Right lobe of liver (tissue), 6 donors: ENCODE data around the gene SLC9A5. TPM values are rescaled to one million over a fixed set of nuclear protein-coding genes. Genes with fewer than 3 reads are reported as not detected.

ENCODE experiments used
- ATAC-seq, 4 donors: fragments of 200-7000 bp; cut with Tn5 transposase; one replicate each; pipeline ENCODE4 v1.9.1; 2020; ENCODE audit warnings: mild to moderate bottlenecking in 4 of 4, moderate library complexity in 4 of 4
- DNase-seq, 3 donors: peaks; one replicate each; pipeline ENCODE4 v3.0.0-alpha.2; 2020
- H3K27ac ChIP-seq, 3 donors: fragments of 200-600 bp; one replicate each; pipeline ENCODE4 v1.8.0; 2022
- H3K27me3 ChIP-seq, 2 donors: fragments of 200-600 bp; one replicate each; pipeline ENCODE4 v1.8.0; 2022
- H3K36me3 ChIP-seq, 4 donors: fragments of 200-600 bp; sonication (generic) in 1 of 4; one replicate each; pipeline versions ENCODE4 v1.5.1 to v1.8.0; 2017 to 2022; ENCODE audit warnings: control low read depth in 1 of 4
- H3K4me1 ChIP-seq, 4 donors: fragments of 200-600 bp; sonication (generic) in 1 of 4; one replicate each; pipeline versions ENCODE4 v1.5.1 to v1.8.0; 2017 to 2022; ENCODE audit warnings: control low read depth in 1 of 4
- H3K4me3 ChIP-seq, 3 donors: fragments of 200-600 bp; one replicate each; pipeline ENCODE4 v1.8.0; 2022
- H3K9me3 ChIP-seq, 4 donors: fragments of 200-600 bp; sonication (generic) in 1 of 4; one replicate each; pipeline versions ENCODE4 v1.5.1 to v1.8.0; 2017 to 2022; ENCODE audit warnings: control low read depth in 1 of 4
- POLR2A ChIP-seq: fragments of 450-650 bp; IDR thresholded peaks from one replicate; pipeline ENCODE4 v1.6.1; 2017; ENCODE audit warnings: antibody characterized with exemption, mild to moderate bottlenecking
- WGBS: methylation state at CpG from one replicate; pipeline ENCODE4 v1.1.6; 2018; ENCODE audit warnings: low coverage, low lambda C conversion rate; ENCODE audit not compliant: insufficient coverage; ENCODE audit errors: missing lambda C conversion rate; 5-methylcytosine and 5-hydroxymethylcytosine counted together
- intact Hi-C, 2 donors: fragments of 100-400 bp; cut with DNase I; formaldehyde crosslinking; loops; one replicate each; pipeline versions ENCODE4 v1.11.2 to v1.14.1; 2022
- total RNA-seq, 6 experiments: library from RNA; depleted of rRNA in 2 of 6; stranded (reverse); fragments of >200 nt in 2 of 6; fragmentation: NEBNext Ultra II Directional in 3 of 6; extraction: Animal tissue kit (Norgen Biotek cat#: 25700) in 3 of 6; gene quantifications; one replicate each; pipeline versions ENCODE4 v1.1.0 to v1.2.4, GENCODE V29; 2016 to 2023
- TF ChIP-seq, protein P1 (sequence below), 4 donors: fragments of 200-600 bp in 3 of 4; fragments of 450-650 bp in 1 of 4; IDR thresholded peaks; one replicate each; pipeline versions ENCODE4 v1.5.1 to v1.8.0; 2016 to 2022; ENCODE audit warnings: antibody characterized with exemption in 4 of 4, mild to moderate bottlenecking in 2 of 4
- donor health status: DM: no; HTN: yes; CAD: no.
- donor health status: DM: no; HTN: no; CAD: no.
- donor health status: DM: no; HTN: no; CAD: no.
- donor health status: DM: no; HTN: yes; CAD: no.
- donor health status: DM: no; HTN: yes; CAD: no.

Gene SLC9A5
- total RNA-seq, 6 experiments from 2014 or later = 0.06 to 0.53 (median 0.15) TPM

DNA sequence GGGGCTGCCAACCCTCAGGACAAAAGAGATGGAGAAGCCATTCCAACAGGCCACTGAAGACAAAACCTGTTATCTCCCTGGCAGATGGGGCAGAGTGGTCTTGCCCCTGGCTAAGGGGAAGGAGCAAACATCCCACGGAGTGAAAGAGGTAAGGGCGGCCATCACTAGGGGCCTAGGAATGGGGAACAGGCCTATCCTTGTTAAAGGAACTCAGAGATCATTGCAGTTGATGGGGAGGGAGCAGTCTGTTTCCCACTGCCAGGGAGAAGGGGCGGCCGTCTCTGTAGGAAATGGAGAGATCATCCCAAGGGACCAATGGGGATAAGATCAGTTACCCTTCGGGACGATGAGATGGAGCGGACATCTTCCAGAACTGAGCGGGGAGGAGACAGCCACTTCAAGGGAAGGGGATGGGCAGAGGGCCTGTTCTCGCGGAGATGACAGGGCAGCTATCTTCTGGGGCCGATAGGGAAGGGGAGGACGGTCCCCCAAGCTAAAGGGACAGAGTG is 22.4 kb upstream of the SLC9A5 start:
- peaks cover 0 to 31% (median 3%) of the 10 kb centered on the region in 4 donors for H3K4me1 ChIP-seq

DNA sequence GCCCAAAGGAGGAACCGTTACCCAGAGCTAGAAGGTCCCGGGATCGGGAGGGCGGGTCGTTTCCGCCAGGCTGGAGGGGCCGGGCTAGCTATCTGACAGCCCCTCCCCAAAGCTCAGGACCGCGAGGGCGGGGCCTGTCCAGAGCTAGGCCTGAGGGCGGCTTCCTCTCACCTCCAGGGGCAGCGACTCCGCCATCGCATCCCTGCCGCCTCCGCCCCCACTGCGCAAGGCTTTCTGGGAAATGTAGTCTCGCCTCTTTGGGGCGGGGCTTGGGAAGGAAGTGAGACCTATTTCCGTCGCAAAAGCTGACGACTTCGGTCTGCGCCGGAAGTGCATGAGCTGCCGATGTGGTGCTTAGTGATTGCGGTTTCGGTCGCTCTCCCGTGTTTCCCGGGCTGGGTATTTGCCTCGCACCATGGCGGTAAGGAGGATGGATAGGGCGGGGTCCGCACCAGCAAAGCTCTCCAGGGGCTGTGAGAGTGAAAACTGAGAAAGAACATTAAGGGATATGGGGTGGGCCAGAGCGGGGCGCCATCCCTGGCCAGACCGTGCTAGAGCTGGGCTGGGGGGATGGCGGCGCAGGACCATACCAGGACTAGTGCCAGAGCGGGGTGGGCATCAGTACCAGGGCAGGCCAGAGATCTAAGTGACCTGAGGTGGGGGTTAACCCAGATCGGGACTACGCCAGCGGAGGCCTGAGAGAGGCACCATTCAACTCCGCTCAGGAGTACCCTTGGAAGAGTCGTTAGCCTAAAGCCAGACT is 21.8 kb upstream of the SLC9A5 start, which contains the start of gene TMEM208:
Gene TMEM208 (plus strand): TSS at position 327 of the 763 bp plus-strand sequence. CDS start 89 bp downstream, at position 416.
- no peaks in the 10 kb centered on the region for H3K27me3 ChIP-seq
- ATAC-seq = peak; percentile 94 to 97 (median 96)
- intact Hi-C loops = no loop called here
- peak; percentile 57 for TF ChIP-seq POLR2A
- TF ChIP-seq, protein P1, sequence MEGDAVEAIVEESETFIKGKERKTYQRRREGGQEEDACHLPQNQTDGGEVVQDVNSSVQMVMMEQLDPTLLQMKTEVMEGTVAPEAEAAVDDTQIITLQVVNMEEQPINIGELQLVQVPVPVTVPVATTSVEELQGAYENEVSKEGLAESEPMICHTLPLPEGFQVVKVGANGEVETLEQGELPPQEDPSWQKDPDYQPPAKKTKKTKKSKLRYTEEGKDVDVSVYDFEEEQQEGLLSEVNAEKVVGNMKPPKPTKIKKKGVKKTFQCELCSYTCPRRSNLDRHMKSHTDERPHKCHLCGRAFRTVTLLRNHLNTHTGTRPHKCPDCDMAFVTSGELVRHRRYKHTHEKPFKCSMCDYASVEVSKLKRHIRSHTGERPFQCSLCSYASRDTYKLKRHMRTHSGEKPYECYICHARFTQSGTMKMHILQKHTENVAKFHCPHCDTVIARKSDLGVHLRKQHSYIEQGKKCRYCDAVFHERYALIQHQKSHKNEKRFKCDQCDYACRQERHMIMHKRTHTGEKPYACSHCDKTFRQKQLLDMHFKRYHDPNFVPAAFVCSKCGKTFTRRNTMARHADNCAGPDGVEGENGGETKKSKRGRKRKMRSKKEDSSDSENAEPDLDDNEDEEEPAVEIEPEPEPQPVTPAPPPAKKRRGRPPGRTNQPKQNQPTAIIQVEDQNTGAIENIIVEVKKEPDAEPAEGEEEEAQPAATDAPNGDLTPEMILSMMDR (IDR thresholded peaks at IDR 0.05) = peak in 2 of 4 donors; percentile 5 to 8
- H3K4me3 ChIP-seq = peak within 1 kb of the TSS; percentile 96 to 100 (median 100)
- DNase-seq = peak; percentile 97 to 98 (median 98)
- H3K4me1 ChIP-seq = peaks cover 0 to 32% (median 3%) of the 10 kb centered on the region in 4 donors
- 0% methylated on average over 20 of the region's 46 CpGs for WGBS
- H3K27ac ChIP-seq = peak within 1 kb of the TSS; percentile 63 to 71 (median 68)
- H3K36me3 ChIP-seq = peaks cover 0 to 30% (median 0%) of the 10 kb centered on the region in 4 donors
- no peaks in the 10 kb centered on the region for H3K9me3 ChIP-seq

More for the DNA sequence above, 22.4 kb upstream of the SLC9A5 start:
- intact Hi-C loops = no loop called here
- 22% methylated on average over 10 of the region's 12 CpGs for WGBS
- DNase-seq (no peak), ATAC-seq (no peak)
- Histone ChIP-seq H3K36me3 (peaks cover 0 to 26% (median 0%) of the 10 kb centered on the region in 4 donors), H3K9me3 (no peaks in the 10 kb centered on the region), H3K27me3 (no peaks in the 10 kb centered on the region), H3K4me3 (peak overlapping the region; percentile 96 to 100 (median 100)), H3K27ac (peak overlapping the region in 2 of 3 donors; percentile 66 to 68)
- no peak for TF ChIP-seq POLR2A
- TF ChIP-seq, protein P1 (IDR thresholded peaks at IDR 0.05) = no peak

DNA sequence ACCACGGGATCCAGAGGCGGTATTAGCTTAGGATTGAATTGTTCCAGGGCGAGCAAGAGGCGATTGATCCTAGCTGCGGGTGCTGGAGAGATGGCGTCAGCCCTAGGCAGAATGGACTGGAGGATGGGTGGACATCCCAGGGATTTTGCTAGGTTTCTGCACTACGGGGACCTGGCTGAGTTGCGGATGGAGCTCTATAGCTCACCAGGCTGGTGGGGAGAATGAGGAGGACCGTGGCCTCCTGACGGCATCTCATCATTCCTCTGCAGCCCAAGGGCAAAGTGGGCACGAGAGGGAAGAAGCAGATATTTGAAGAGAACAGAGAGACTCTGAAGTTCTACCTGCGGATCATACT is 21.2 kb upstream of the SLC9A5 start:
- Histone ChIP-seq H3K36me3 (peaks cover 0 to 30% (median 0%) of the 10 kb centered on the region in 4 donors), H3K27me3 (no peaks in the 10 kb centered on the region), H3K4me1 (peaks cover 0 to 32% (median 3%) of the 10 kb centered on the region in 4 donors), H3K27ac (peak overlapping the region; percentile 63 to 71 (median 68)), H3K4me3 (peak overlapping the region; percentile 96 to 100 (median 100)), H3K9me3 (no peaks in the 10 kb centered on the region)
- no peak for ATAC-seq
- TF ChIP-seq POLR2A = no peak
- TF ChIP-seq, protein P1 (IDR thresholded peaks at IDR 0.05) = no peak
- 10% methylated on average over 8 of the region's 12 CpGs for WGBS
- intact Hi-C loops = no loop called here
- no peak for DNase-seq

DNA sequence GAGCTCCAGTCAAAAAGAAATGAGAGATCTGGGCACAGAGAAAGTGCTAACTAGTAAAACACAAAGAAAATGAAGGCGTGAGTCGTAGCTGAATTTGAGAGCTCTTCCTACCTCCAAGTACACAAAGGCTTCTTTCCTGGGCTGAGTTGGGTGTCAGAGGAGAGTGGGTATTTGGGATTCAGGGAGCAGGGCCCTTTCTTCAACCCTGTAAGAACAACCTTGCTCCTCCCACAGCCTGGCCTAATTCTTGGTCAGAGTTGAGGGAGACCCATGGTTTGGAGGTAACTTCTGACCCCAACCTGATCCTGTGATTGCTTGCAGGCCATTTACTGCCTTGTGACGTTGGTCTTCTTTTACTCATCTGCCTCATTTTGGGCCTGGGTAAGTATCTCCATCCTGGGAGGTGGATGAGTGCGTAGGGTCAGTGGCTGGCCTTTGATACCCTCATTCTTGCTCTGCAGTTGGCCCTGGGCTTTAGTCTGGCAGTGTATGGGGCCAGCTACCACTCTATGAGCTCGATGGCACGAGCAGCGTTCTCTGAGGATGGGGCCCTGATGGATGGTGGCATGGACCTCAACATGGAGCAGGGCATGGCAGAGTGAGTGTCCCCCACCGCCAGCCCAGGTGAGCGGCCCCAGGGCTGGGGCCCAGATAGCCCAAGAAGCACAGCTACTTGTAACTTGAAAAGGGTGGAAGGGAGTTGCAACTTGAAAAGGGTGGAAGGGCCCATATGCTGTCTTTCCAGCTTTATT is 20.6 kb upstream of the SLC9A5 start:
- TF ChIP-seq, protein P1 (IDR thresholded peaks at IDR 0.05) = no peak
- no peak for TF ChIP-seq POLR2A
- H3K27ac ChIP-seq = no peak overlapping the region
- no peak for ATAC-seq
- H3K4me3 ChIP-seq = peak overlapping the region in 2 of 3 donors; percentile 96 to 100
- H3K36me3 ChIP-seq = peaks cover 0 to 30% (median 0%) of the 10 kb centered on the region in 4 donors
- no peaks in the 10 kb centered on the region for H3K27me3 ChIP-seq
- peak in 1 of 3 donors; percentile 48 for DNase-seq
- intact Hi-C loops = no loop called here
- H3K4me1 ChIP-seq = peaks cover 0 to 32% (median 3%) of the 10 kb centered on the region in 4 donors
- WGBS = 89% methylated on average over 2 of the region's 9 CpGs
- no peaks in the 10 kb centered on the region for H3K9me3 ChIP-seq
